GM18519 (cell line): ENCODE results near the gene ARID4B.

Experiments used
- ATAC-seq: cut with Tn5 transposase; IDR thresholded peaks from one replicate; pipeline ENCODE4 v1.9.1; 2021; ENCODE audit warnings: mild to moderate bottlenecking, moderate library complexity; ENCODE audit not compliant: unreplicated experiment, low FRiP score

Gene ARID4B

DNA sequence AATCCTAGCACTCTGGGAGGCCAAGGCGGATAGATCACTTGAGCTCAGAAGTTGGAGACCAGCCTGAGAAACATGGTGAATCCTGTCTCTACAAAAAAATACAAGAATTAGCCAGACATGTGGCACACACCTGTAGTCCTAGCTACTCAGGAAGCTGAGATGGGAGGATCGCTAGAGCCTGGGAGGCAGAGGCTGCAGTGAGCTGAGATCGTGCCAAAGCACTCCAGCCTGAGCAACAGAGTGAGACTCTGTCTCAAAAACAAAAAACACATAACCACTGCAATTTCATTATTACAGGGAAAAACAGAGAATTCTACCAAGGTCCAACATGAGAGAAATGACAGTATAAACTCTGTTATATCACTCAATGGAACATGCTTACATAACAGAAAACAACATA is 194.9 kb downstream of the ARID4B start:
- no peak for ATAC-seq

DNA sequence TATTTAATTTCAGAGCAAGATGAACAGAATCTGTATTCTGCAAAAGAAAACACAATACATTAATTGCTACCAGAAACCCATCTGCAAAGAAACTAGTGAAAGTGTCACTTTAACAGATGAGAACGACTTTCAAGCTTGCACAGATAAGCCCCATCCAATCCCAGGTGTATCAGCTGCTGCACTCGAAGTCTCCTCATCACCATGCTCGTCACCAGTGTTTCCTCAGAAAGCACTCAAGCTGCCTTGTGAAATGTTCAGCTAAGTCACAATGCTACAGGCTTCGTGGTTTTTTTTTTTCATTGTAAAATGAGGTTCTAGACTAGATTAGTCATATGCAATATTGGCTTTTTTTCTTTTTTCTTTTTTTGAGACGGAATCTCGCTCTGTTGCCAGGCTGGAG is 196.0 kb downstream of the ARID4B start:
- ATAC-seq: no peak

DNA sequence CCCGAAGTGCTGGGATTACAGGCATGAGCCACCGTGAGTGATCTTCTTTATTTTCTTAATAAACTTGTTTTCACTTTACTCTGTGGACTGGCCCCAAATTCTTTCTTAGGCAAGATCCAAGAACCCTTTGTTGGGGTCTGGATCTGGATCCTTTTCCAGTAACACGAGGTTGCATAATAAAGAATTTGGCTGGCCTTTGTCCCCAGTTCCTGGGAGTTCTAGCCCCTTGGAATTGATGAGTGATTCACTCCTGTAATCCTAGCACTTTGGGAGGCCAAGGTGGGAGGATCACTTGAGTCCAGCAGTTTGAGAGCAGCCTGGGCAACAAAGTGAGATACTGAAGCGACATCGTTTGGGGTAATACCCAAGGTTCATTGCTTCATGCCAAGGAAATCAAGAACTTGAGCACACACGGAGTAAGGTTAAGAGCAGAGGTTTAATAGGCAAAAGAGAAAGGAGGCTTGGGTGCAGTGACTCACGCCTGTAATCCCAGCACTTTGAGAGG is 197.2 kb downstream of the ARID4B start:
- no peak for ATAC-seq

DNA sequence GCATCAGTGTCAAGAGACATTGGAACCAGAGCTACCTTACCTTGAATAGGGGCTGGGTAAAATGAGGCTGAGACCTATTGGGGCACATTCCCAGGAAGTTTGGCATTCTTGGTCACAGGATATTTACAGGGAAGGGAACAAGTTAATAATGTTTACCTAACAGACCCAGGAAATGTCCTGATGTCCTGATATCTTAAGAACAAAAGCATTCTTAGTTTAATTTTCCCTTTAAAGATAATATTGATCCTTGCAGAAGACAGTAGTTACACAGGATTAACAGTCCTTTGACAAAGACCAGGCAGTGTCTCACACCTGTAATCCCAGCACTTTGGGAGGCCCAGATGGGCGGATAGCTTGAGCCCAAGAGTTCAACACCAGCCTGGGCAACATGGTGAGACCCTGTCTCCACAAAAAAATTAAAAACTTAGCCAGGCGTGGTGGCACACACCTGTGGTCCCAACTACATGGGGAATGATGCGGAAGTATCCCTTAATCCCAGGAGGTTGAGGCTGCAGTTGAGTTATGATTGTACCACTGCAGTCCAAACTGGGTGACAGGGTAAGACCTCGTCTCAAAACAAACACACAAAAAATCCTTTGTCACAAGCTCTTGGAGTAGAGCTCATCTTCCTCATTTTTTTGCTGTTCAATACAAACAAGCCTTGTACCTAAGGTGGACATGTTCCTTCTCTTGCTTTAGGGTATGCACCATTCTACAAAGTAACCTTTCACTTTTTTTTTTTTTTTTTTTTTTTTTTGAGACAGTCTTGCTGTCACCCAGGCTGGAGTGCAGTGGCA is 198.0 kb downstream of the ARID4B start:
- ATAC-seq: no peak

DNA sequence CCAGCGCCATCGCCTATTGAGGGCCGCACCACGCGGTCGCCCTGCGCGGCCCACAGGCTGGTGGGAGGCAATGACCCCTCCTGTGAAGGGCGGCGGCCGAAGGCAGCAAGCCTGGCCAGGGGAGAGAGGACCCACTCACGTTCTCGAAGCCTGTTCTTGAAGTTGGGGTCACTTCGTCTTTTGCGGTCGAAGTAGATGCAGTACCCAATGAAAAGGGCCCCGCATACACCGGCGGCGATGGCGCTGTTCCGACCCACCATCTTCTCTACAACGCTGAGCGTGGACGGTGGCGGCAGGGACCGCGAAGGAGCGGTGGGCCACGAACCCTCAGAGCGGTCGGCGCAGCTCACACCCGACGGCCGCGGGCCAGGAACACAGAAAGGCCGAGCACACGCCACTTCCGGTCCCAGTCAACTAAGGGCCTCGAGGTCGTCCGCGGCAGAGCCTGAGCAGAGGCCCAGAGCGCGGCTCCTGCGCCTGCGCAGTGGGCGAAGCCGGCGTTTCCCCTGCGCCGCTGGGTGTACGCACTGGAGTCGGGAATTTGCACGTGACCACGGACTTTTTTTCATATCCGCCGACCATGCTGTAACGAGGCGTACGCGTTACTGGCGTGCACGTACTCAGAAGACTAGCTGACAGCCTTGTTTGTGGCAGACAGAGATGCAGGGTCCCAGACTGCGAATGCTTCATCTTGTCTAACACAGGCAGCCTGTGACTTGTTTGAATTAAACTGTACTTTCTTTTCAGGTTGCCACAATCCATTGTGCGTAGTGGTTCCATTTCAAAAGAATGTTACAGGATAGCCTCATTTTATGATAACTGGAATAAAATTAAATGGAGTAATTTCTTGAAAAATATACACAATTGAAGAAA is 199.3 kb downstream of the ARID4B start, which contains the start of gene TOMM20:
TSS of gene TOMM20 (minus strand) at position 382 of the 873 bp plus-strand sequence. CDS start at position 260, 122 bp downstream.
- ATAC-seq: peak; percentile 88

DNA sequence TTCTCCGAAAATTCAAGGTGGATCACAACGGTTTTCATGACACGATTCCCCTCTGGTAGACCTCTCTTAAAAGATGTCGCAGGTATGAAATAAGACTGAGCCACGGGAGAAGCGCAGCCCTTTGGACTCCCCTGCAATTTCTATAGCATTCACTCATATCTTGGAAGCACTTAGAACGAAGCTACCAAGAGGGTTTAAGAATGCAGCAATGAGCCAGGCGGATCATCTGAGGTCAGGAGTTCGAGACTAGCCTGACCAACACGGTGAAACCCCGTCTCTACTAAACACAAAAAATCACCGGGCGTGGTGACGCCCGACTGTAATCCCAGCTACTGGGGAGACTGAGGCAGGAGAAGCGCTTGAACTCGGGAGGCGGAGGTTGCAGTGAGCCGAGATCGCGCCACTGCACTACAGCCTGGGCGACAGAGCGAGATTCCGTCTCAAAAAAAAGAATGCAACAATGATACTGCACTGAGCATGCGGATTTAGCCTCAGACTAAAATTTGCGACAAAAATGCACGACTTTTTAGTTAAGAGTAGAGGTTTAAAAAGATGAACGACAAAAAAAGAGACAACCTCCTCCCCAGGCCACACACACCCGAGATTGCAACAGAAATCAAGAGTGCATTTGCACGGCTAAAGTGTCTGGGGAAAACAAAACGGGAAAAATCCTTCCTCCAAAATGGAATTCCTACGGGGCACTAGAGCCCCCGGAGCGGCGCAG is 200.1 kb downstream of the ARID4B start:
- ATAC-seq: no peak

DNA sequence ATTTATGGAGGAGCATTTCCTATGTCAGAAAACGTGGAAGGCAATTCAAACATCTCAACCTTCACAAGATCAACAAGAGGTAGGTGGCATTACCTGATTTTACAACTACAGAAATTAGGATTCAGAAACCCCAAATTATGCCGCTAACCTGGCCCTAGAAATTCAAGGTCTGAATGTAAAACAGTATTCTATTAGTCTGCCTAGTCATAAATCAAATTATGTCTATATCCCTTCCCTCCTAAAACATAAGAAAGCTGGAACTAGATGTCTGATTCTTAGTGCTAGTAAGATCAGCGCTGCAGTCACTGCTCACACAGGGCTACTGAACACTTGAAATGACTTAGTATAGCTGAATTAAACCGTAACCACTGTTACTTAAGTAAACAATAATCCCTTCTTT is 200.8 kb downstream of the ARID4B start:
- ATAC-seq: no peak

DNA sequence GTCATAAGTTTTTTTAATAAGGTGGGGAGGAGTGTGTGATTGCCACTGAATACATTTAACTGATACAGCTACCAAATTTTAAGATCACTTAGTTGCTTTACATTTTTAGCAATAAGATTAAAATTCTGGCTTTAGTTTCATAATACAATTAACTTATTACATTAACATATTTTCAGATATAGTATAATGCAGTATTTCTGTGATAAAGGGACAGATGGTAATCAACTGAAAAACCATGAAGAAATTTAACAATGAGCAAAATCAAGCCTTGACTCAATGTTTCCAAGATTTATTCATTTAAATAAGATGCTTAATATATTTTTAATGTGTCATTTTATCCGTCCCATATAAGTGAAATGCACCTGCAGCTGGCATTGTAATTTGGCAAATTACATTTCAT is 203.3 kb downstream of the ARID4B start:
- no peak for ATAC-seq

DNA sequence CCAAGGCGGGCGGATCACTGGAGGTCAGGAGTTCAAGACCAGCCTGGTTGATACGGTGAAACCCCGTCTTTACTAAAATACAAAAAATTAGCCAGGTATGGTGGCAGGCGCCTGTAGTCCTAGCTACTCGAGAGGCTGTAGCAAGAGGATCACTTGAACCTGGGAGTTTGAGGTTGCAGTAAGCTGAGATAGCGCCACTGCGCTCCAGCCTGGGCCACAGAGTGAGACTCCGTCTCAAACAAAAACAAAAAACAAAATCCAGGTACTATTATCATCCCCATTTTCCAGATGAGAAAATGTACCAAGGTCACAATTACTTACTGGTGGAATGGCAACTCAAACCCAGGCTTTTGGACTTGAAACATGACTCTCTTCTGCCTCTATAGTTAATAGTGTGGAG is 203.9 kb downstream of the ARID4B start:
- ATAC-seq: no peak

DNA sequence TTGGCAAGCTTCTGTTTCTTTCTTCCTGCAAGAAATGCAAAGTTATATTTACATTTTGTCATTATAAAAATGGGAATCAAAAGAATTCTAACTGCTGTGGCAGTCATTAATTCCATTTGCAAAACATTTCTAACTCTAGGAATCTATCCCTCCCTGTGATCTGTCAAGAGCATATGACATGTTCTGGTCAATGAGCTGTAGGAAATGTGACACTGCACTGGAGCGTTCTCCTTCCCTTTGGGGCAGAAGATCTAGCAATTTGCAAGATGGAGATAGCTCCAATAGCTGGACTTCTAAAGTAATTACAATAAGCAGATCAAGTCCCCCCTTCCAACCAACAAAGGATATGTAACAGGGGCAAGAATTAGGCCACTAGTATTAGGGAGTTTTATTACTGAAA is 205.6 kb downstream of the ARID4B start:
- ATAC-seq: no peak
